Naive thymus-derived CD4-positive, alpha-beta T cell (primary cell): ENCODE measurements around the gene MACO1. TPM values are rescaled to one million over a fixed set of nuclear protein-coding genes. Genes with fewer than 3 reads are reported as not detected.

Experiments used
- ATAC-seq: fragments of 150-1000 bp; cut with Tn5 transposase; 2 replicates; pipeline ENCODE4 v1.10.0; 2021; ENCODE audit warnings: mild to moderate bottlenecking, moderate library complexity
- CTCF ChIA-PET: fragments of 350-600 bp; sonication (Branson Sonifier 250); formaldehyde crosslinking; loops from one replicate; lab custom pipeline; 2021; ENCODE audit warnings: antibody characterized with exemption; lab: Charles Lee
- POLR2A ChIA-PET: fragments of 350-600 bp; sonication (Branson Sonifier 250); formaldehyde crosslinking; loops from one replicate; lab custom pipeline; 2021; ENCODE audit warnings: antibody characterized with exemption, inconsistent platforms; lab: Charles Lee
- DNase-seq, 9 donors: peaks; one replicate each; pipeline versions ENCODE4 v3.0.0 to v3.0.0-alpha.2; 2020 to 2022; ENCODE audit warnings: mixed read lengths in 1 of 9
- H3K27ac ChIP-seq: one replicate; pipeline ENCODE4 v1.7.0; 2013; ENCODE audit warnings: mild to moderate bottlenecking, low read depth, low read length, moderate library complexity
- H3K27me3 ChIP-seq, 2 donors: one replicate each; pipeline ENCODE4 v1.7.0; 2013; ENCODE audit warnings: low read length in 2 of 2, mild to moderate bottlenecking in 2 of 2, moderate library complexity in 2 of 2; ENCODE audit not compliant: control insufficient read depth in 2 of 2, insufficient read depth in 2 of 2
- H3K36me3 ChIP-seq, 3 experiments: 1 replicate in 2 of 3; 2 replicates in 1 of 3; pipeline ENCODE4 v1.7.0; 2013; ENCODE audit warnings: low read length in 3 of 3, mild to moderate bottlenecking in 3 of 3, moderate library complexity in 1 of 3; ENCODE audit not compliant: insufficient read depth in 3 of 3, control insufficient read depth in 2 of 3
- H3K4me1 ChIP-seq, 2 donors: one replicate each; pipeline ENCODE4 v1.7.0; 2013; ENCODE audit warnings: low read length in 2 of 2, mild to moderate bottlenecking in 2 of 2, moderate library complexity in 1 of 2; ENCODE audit not compliant: control insufficient read depth in 2 of 2, insufficient read depth in 2 of 2
- H3K4me3 ChIP-seq: 2 replicates; pipeline ENCODE4 v1.7.0; 2013; ENCODE audit warnings: mild to moderate bottlenecking, low read length
- H3K9me3 ChIP-seq, 3 experiments: 1 replicate in 2 of 3; 2 replicates in 1 of 3; pipeline ENCODE4 v1.7.0; 2013; ENCODE audit warnings: low read length in 3 of 3; ENCODE audit not compliant: control insufficient read depth in 2 of 3
- H3K27ac Mint-ChIP-seq, 9 donors: one replicate each; pipeline ENCODE4 v1.8.0; 2020 to 2022; ENCODE audit warnings: mixed read lengths in 9 of 9, mild to moderate bottlenecking in 8 of 9, moderate library complexity in 5 of 9, inconsistent platforms in 2 of 9
- H3K27me3 Mint-ChIP-seq, 5 donors: one replicate each; pipeline ENCODE4 v1.8.0; 2021 to 2022; ENCODE audit warnings: mixed read lengths in 5 of 5, mild to moderate bottlenecking in 1 of 5
- H3K36me3 Mint-ChIP-seq, 5 donors: one replicate each; pipeline ENCODE4 v1.8.0; 2020 to 2022; ENCODE audit warnings: mixed read lengths in 5 of 5, mild to moderate bottlenecking in 3 of 5, inconsistent platforms in 1 of 5
- H3K4me1 Mint-ChIP-seq, 7 donors: one replicate each; pipeline ENCODE4 v1.8.0; 2020 to 2022; ENCODE audit warnings: mixed read lengths in 7 of 7, mild to moderate bottlenecking in 3 of 7, inconsistent platforms in 1 of 7
- H3K4me3 Mint-ChIP-seq, 10 donors: one replicate each; pipeline ENCODE4 v1.8.0; 2020 to 2022; ENCODE audit warnings: mild to moderate bottlenecking in 10 of 10, mixed read lengths in 10 of 10, moderate library complexity in 6 of 10, inconsistent platforms in 2 of 10
- H3K9me3 Mint-ChIP-seq, 11 donors: one replicate each; pipeline ENCODE4 v1.8.0; 2020 to 2022; ENCODE audit warnings: mixed read lengths in 11 of 11, mild to moderate bottlenecking in 4 of 11, inconsistent platforms in 1 of 11, moderate library complexity in 1 of 11
- intact Hi-C, 2 donors: fragments of 100-400 bp; cut with micrococcal nuclease; formaldehyde crosslinking; loops; one replicate each; pipeline ENCODE4 v1.15.1; 2023
- polyA plus RNA-seq, 2 donors: library from polyadenylated mRNA; unstranded; fragments of 300-500 nt; fragmentation: Illumina TruSeq; gene quantifications; one replicate each; pipeline ENCODE4 v1.2.3, GENCODE V29; 2021
- total RNA-seq, 6 experiments: library from RNA in 5 of 6; stranded (reverse) in 5 of 6; gene quantifications; 1 replicate in 5 of 6; 2 replicates in 1 of 6; pipeline ENCODE4 v1.2.3 and lab custom pipeline; 2021 to 2026

Gene MACO1
- total and polyA plus RNA-seq, 7 experiments from 2014 or later = 8.8 to 25.9 (median 19.5) TPM

- H3K4me3 ChIP-seq = no peak overlapping the region
- Mint-ChIP-seq H3K36me3 (peaks cover 0 to under 1% (median 0%) of the 10 kb centered on the region in 5 donors), H3K4me3 (no peak overlapping the region), H3K4me1 (peaks cover 0 to 8% (median 3%) of the 10 kb centered on the region in 7 donors), H3K27me3 (peaks cover 0 to 11% (median 0%) of the 10 kb centered on the region in 5 donors), H3K27ac (no peak overlapping the region), H3K9me3 (peaks cover 0 to 4% (median 0%) of the 10 kb centered on the region in 11 donors)
- no peak overlapping the region for H3K27ac ChIP-seq
- ChIA-PET POLR2A (interaction anchor here (1.7 kb wide), 1 partner anchor 35 kb away, joined by 3 read pairs; no protein-coding TSS in a partner anchor), CTCF (interaction anchor here (0.8 kb wide), 1 partner anchor 8 kb away, joined by 3 read pairs; no protein-coding TSS in a partner anchor)
- H3K36me3 ChIP-seq = no peaks in the 10 kb centered on the region
- intact Hi-C loops = no loop called here
- DNase-seq (no peak), ATAC-seq (no peak)
- no peaks in the 10 kb centered on the region for H3K4me1 ChIP-seq
- no peaks in the 10 kb centered on the region for H3K27me3 ChIP-seq
- H3K9me3 ChIP-seq = no peaks in the 10 kb centered on the region
These were observed 99.7 kb downstream of the MACO1 start for GRCh38 chr1:25530186-25531081.

DNA sequence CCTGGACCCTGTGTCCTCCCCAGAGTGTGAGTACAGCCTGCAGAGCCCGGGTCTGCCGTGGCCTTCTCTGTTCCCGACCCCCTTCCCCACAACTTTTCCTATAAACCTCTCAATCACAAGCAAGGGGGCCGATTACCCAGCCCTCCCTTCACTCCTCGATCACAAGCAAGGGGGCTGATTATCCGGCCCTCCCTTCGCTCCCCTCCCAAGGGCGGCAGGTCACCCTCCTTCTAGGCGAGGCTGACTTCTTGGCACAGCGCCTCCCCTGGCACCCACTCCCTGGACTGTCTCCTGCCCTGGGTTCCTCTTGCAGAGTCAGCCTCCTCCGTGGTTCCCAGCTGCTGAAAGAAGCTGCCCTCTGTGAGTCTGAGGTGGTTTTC is 100.4 kb downstream of the MACO1 start:
- no peaks in the 10 kb centered on the region for H3K36me3 Mint-ChIP-seq
- H3K27me3 Mint-ChIP-seq = peaks cover 0 to 15% (median 0%) of the 10 kb centered on the region in 5 donors
- no peak for DNase-seq
- Histone ChIP-seq H3K36me3 (no peaks in the 10 kb centered on the region), H3K4me1 (no peaks in the 10 kb centered on the region), H3K27ac (no peak overlapping the region), H3K27me3 (no peaks in the 10 kb centered on the region), H3K9me3 (no peaks in the 10 kb centered on the region), H3K4me3 (no peak overlapping the region)
- POLR2A ChIA-PET = interaction anchor here (1.7 kb wide), 1 partner anchor 34 kb away, joined by 3 read pairs; no protein-coding TSS in a partner anchor
- H3K27ac Mint-ChIP-seq = no peak overlapping the region
- no peak for ATAC-seq
- CTCF ChIA-PET = interaction anchor here (0.8 kb wide), 1 partner anchor 9 kb away, joined by 3 read pairs; no protein-coding TSS in a partner anchor
- H3K4me1 Mint-ChIP-seq = peaks cover 0 to 7% (median 3%) of the 10 kb centered on the region in 7 donors
- intact Hi-C loops = no loop called here
- H3K4me3 Mint-ChIP-seq = no peak overlapping the region
- H3K9me3 Mint-ChIP-seq = peaks cover 0 to 2% (median 0%) of the 10 kb centered on the region in 11 donors

GRCh38 chr1:25532970-25533369 is 102.3 kb downstream of the MACO1 start:
- Mint-ChIP-seq H3K27me3 (peaks cover 0 to 22% (median 0%) of the 10 kb centered on the region in 5 donors), H3K36me3 (no peaks in the 10 kb centered on the region), H3K4me1 (peaks cover 0 to 7% (median 3%) of the 10 kb centered on the region in 7 donors), H3K4me3 (no peak overlapping the region), H3K27ac (no peak overlapping the region), H3K9me3 (peaks cover 0 to 2% (median 0%) of the 10 kb centered on the region in 11 donors)
- POLR2A ChIA-PET = interaction anchor here (3.1 kb wide), 1 partner anchor 39 kb away, joined by 12 read pairs; no protein-coding TSS in a partner anchor
- CTCF ChIA-PET = interaction anchor here (0.9 to 1.5 kb wide), 2 partner anchors 12 to 35 kb away, joined by 3 to 4 read pairs; no protein-coding TSS in a partner anchor
- DNase-seq (no peak), ATAC-seq (no peak)
- intact Hi-C loops = no loop called here
- Histone ChIP-seq H3K4me1 (no peaks in the 10 kb centered on the region), H3K27me3 (no peaks in the 10 kb centered on the region), H3K36me3 (no peaks in the 10 kb centered on the region), H3K4me3 (no peak overlapping the region), H3K27ac (no peak overlapping the region), H3K9me3 (no peaks in the 10 kb centered on the region)

GRCh38 chr1:25533775-25534409 is 103.2 kb downstream of the MACO1 start:
- Mint-ChIP-seq H3K4me1 (peaks cover 0 to 7% (median 4%) of the 10 kb centered on the region in 7 donors), H3K27ac (no peak overlapping the region), H3K36me3 (no peaks in the 10 kb centered on the region), H3K9me3 (peaks cover 0 to 2% (median 0%) of the 10 kb centered on the region in 11 donors), H3K27me3 (peaks cover 0 to 26% (median 0%) of the 10 kb centered on the region in 5 donors), H3K4me3 (no peak overlapping the region)
- Histone ChIP-seq H3K36me3 (no peaks in the 10 kb centered on the region), H3K27ac (no peak overlapping the region), H3K4me1 (no peaks in the 10 kb centered on the region), H3K4me3 (no peak overlapping the region), H3K9me3 (no peaks in the 10 kb centered on the region), H3K27me3 (no peaks in the 10 kb centered on the region)
- POLR2A ChIA-PET = interaction anchor here (3.1 kb wide), 1 partner anchor 38 kb away, joined by 12 read pairs; no protein-coding TSS in a partner anchor
- ATAC-seq (no peak), DNase-seq (no peak)
- CTCF ChIA-PET = interaction anchor here (0.6 to 1.5 kb wide), 4 partner anchors 13 to 34 kb away, joined by 3 to 4 read pairs (median 3); no protein-coding TSS in a partner anchor
- intact Hi-C loops = no loop called here

DNA sequence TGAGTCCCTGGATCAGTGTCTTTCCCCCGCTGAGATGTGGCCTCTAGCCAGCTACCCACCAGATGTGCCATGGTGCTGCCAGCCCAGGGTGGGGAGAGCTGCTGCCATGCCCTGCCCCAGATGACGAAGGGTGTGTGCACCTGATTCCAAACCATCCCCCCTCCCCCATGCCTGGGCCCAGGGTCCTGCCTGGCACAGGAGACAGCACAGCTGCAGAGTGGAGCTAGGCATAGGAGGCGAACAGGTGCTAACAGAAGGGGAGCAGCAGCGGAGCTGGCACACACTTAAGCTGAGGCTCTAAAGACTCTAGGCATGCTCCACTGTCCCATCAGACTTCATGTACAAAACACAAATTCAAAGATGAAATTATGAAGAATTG is 103.7 kb downstream of the MACO1 start:
- no peak for ATAC-seq
- no peaks in the 10 kb centered on the region for H3K9me3 Mint-ChIP-seq
- Histone ChIP-seq H3K36me3 (no peaks in the 10 kb centered on the region), H3K27ac (no peak overlapping the region), H3K27me3 (no peaks in the 10 kb centered on the region), H3K4me3 (no peak overlapping the region), H3K9me3 (no peaks in the 10 kb centered on the region), H3K4me1 (no peaks in the 10 kb centered on the region)
- intact Hi-C loops = no loop called here
- no peak overlapping the region for H3K4me3 Mint-ChIP-seq
- peaks cover 0 to 5% (median under 1%) of the 10 kb centered on the region in 7 donors for H3K4me1 Mint-ChIP-seq
- no peak overlapping the region for H3K27ac Mint-ChIP-seq
- peaks cover 0 to 26% (median 0%) of the 10 kb centered on the region in 5 donors for H3K27me3 Mint-ChIP-seq
- H3K36me3 Mint-ChIP-seq = no peaks in the 10 kb centered on the region
- ChIA-PET POLR2A (interaction anchor here (3.1 kb wide), 1 partner anchor 37 kb away, joined by 12 read pairs; no protein-coding TSS in a partner anchor), CTCF (interaction anchor here (0.6 to 0.9 kb wide), 2 partner anchors 32 kb away, joined by 3 read pairs; no protein-coding TSS in a partner anchor)
- no peak for DNase-seq

GRCh38 chr1:25536124-25536523 is 105.4 kb downstream of the MACO1 start:
- ATAC-seq = no peak
- intact Hi-C loops = no loop called here
- no peaks in the 10 kb centered on the region for H3K4me1 ChIP-seq
- Mint-ChIP-seq H3K4me3 (no peak overlapping the region), H3K36me3 (no peaks in the 10 kb centered on the region), H3K9me3 (no peaks in the 10 kb centered on the region), H3K27ac (peak overlapping the region in 3 of 9 donors; percentile 26 to 55 (median 52)), H3K27me3 (peaks cover 0 to 33% (median 0%) of the 10 kb centered on the region in 5 donors), H3K4me1 (peaks cover 0 to 4% (median 0%) of the 10 kb centered on the region in 7 donors)
- no peak overlapping the region for H3K27ac ChIP-seq
- ChIA-PET POLR2A (no interaction called here), CTCF (interaction anchor here (2.0 kb wide), 1 partner anchor 30 kb away, joined by 5 read pairs; no protein-coding TSS in a partner anchor)
- no peaks in the 10 kb centered on the region for H3K9me3 ChIP-seq
- no peak for DNase-seq
- H3K27me3 ChIP-seq = no peaks in the 10 kb centered on the region
- H3K36me3 ChIP-seq = no peaks in the 10 kb centered on the region
- H3K4me3 ChIP-seq = no peak overlapping the region
